GM18951 (cell line): ENCODE results near the gene ANO6.

ENCODE experiments used
- POLR2A ChIP-seq: IDR thresholded peaks from 4 replicates; pipeline ENCODE4 v1.6.1; 2011; ENCODE audit warnings: mild to moderate bottlenecking; ENCODE audit not compliant: insufficient read length, insufficient read depth; ENCODE audit errors: extremely low read depth
- in situ Hi-C: fragments of 300-500 bp; cut with MboI; formaldehyde crosslinking; loops from one replicate; pipeline ENCODE4 v1.12.0; 2022; ENCODE audit warnings: low sequenced_read_pairs, mixed read lengths, inconsistent platforms; ENCODE audit not compliant: unreplicated experiment

The ANO6 gene

DNA sequence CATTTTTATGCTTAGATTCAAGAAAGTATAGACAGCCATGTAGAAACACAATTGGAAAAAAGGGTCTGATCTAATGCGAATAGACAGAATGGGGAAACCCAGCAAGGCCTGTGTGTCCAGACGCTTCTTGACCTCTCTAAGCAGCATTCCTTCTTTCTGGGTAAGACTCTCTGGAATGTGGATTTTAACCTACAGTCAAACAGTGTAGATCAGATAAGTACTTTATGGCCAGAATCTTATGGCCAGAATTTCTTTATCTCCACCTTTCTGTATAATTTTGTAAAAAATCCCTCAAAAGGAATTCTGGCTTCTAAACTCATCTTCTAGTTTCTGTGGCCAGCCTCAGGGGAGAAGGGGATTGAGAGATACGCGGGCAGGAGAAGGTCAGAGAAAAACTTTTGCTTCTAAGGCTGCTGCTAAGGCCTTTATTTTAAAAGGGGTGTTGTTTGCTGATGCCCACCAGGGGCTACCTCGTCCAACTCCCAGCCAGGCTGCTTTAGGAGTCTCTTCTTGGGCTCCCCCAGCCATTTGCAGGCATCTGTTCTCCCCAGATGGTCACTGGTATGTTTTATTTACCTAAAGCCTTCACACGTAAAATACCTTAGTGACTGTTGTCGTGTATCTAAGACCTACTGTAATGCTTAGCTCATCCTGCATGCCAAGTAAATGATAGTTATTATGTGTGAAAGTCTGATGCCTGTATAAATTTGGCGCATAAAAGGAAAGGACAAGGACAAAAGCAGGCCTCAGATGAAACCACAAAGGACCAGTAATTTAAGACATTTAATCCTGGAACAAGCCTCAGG, 68.4 kb downstream of the ANO6 start:
- in situ Hi-C loops, result no loop called here
- TF ChIP-seq POLR2A, result no peak

DNA sequence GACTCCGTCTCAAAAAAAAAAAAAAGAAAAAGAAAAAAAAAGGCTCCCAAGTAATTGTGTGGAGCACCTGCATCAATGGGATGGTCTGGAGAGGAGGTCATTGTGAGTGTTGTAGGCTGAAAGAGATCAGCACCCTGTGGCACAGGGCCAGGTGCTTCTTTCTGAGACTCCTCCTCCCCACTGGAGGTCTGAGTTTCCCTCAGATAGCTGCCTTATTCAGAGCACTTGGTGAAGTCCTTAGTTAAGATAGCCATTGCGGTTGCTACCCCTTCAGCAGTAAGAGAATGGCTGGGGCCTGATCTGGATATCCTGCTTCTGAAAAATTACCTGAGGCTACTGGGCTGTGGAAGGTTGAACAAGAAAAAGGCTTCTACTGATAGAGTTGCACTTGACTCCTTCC, 69.8 kb downstream of the ANO6 start:
- in situ Hi-C loops, result no loop called here
- TF ChIP-seq POLR2A, result no peak

DNA sequence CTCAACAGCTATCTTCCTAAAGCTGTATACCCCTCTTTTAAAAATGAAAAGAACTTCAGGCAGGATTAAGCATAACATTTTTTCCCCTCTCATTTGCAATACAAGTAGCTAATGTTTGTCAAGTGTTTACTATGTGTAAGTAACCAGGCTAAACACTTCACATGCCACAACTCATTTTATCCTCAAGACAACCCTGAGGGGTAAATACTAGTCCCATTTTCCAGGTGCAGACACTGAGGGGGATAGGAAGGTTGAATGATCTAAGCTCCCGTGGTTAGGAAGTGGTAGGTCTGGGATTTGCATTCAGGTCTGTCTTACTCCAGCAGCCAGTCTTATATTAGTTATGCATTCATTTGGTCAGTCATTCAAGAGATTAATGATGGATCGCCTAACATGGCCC, 70.7 kb downstream of the ANO6 start:
- TF ChIP-seq POLR2A, result no peak
- in situ Hi-C loops, result no loop called here

- no peak for TF ChIP-seq POLR2A
- in situ Hi-C loops, result no loop called here
These were observed 73.6 kb downstream of the ANO6 start for GRCh38 chr12:45289245-45290215.

GRCh38 chr12:45290216-45290605, 74.3 kb downstream of the ANO6 start:
- in situ Hi-C loops, result no loop called here
- TF ChIP-seq POLR2A, result no peak

DNA sequence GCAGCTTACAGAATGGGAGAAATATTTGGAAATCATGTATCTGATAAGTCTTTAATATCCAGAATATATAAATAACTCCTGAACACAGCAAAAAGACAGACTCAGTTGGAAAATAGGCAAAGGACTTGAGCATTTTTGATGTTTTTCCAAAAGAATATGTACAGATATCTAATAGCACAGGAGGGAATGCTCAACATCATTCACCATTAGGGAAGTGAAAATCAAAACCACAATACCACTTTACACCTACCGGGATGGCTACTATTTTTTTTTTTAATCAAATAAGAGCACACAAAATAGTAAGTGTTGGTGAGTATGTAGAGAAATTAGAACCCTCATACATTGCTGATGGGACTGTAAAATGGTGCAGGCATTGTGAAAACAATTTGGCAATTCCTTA, 75.6 kb downstream of the ANO6 start:
- TF ChIP-seq POLR2A, result no peak
- in situ Hi-C loops, result no loop called here

DNA sequence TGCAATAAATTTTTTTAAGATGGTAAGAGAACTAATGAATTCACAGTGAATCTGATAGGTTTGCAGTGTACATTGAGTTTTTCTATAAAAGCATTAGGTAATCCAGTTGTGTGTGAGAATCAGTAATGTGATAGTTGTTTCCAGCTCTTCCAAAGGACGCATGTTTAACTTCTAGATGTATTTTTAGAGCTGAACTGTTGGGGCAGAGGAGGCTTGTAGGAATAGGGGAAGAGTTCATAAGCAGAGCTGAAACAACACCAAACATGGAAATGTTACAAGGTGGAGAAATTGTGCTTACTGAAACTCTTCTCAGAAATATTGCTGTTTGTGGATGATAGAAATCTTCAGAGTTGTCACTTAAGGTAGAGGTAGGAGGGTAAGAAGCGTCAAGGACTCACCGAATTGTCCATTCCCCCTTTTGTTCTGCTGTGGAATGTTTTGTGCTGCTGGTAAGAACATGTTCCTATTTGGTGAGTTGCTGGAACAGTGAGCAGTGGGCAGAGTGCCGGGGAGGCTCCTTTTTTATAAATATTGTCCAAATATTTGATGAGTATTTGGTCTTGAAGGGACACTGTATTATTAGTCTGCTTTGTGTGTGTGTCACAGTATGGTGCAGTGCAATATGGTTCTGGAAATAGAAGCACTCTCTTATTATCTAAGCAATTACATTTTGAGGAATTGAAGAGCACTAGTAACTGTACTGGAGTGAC, 76.7 kb downstream of the ANO6 start:
- in situ Hi-C loops, result no loop called here
- TF ChIP-seq POLR2A, result no peak

DNA sequence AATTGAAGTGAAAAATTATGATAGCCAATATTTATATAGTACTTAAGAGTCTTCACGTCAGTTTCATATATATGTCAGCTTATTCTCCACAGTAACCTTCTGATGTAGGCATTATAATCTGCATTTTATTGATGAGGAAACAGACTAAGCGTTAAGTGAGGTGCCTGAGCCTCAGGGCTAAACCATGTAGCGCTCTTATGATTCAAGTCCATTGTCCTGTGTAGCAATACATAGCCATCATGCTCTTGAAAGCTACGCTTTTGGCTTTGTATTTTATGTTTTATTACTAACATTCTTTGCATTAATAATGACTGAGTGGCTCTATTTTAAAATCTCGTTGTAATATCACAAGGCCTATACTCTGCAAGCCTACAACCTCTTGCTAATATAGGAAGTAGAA, 79.0 kb downstream of the ANO6 start:
- TF ChIP-seq POLR2A, result no peak
- in situ Hi-C loops, result no loop called here

GRCh38 chr12:45296046-45296586, 80.2 kb downstream of the ANO6 start:
- in situ Hi-C loops, result no loop called here
- no peak for TF ChIP-seq POLR2A

- in situ Hi-C loops, result no loop called here
- TF ChIP-seq POLR2A, result no peak
These were observed 82.2 kb downstream of the ANO6 start for GRCh38 chr12:45298047-45298446.

DNA sequence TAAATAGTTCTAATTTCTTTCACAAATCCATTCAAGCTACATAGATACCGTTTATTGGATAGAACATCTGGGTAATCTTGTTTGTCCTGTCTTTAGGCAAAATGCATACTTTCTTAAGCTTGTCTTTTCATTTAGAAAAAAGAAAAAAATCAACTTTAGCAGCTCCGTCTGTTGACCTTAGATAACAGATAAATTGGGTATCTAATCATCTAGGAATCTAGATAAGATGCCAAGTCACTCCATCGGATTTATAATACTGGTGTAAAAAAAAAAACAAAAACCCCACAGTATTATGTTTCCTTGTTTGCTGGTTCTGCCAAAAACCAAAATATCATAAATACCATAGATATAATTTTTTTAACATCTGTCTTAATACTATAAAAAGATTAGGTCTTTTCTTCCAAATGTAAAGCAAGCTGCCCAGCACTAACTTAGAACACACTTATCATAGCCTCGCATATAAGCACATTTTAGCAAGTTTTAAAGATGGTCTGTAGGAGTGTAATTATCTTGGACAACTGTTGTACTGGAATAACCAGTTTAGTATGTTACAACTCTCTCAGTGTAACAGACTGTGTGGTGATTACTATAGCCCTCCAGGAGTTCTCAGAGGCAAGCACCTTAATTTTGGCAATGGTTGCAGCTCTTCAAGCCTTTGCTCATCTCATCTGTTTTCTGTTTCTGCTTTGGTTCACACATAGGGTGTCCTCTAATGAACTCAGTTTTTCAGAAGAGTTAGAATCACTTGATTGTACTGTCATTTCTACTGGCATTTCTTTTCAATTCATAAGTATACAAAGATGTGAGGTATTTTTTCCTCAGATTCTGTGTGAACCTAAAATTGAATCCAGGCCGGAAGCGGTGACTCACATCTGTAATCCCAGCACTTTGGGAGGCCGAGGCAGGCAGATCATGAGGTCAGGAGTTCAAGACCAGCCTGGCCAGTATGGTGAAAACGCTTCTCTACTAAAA, 83.1 kb downstream of the ANO6 start:
- TF ChIP-seq POLR2A, result no peak

More for the DNA sequence above, 83.1 kb downstream of the ANO6 start:
- in situ Hi-C loops, result no loop called here
